HEK293 (cell line): ENCODE measurements around the gene HDHD2.

Experiments
- YY1 ChIP-seq: fragments of 450-650 bp; formaldehyde crosslinking; IDR thresholded peaks from 2 replicates; pipeline ENCODE4 v1.5.1; 2018; ENCODE audit warnings: missing biosample characterization, missing genetic modification characterization
- ZBTB8A ChIP-seq: fragments of 450-650 bp; formaldehyde crosslinking; IDR thresholded peaks from 2 replicates; pipeline ENCODE4 v1.5.1; 2016; ENCODE audit warnings: missing biosample characterization, missing genetic modification characterization
- ZNF140 ChIP-seq: fragments of 450-650 bp; formaldehyde crosslinking; IDR thresholded peaks from 2 replicates; pipeline ENCODE4 v1.5.1; 2016; ENCODE audit warnings: missing biosample characterization, missing genetic modification characterization
- TF ChIP-seq, protein P1 (sequence below): fragments of 450-650 bp; formaldehyde crosslinking; IDR thresholded peaks from 2 replicates; pipeline ENCODE4 v1.5.1; 2016; ENCODE audit warnings: missing biosample characterization, missing genetic modification characterization
- TF ChIP-seq, protein P2 (sequence below): fragments of 450-650 bp; formaldehyde crosslinking; IDR thresholded peaks from 2 replicates; pipeline ENCODE4 v1.5.1; 2016; ENCODE audit warnings: missing biosample characterization, missing genetic modification characterization
- TF ChIP-seq, protein P3 (sequence below): sonication (generic); formaldehyde crosslinking; IDR thresholded peaks from 2 replicates; pipeline ENCODE4 v1.8.1; 2022; ENCODE audit warnings: mild to moderate bottlenecking, moderate library complexity, missing genetic modification reagents

DNA sequence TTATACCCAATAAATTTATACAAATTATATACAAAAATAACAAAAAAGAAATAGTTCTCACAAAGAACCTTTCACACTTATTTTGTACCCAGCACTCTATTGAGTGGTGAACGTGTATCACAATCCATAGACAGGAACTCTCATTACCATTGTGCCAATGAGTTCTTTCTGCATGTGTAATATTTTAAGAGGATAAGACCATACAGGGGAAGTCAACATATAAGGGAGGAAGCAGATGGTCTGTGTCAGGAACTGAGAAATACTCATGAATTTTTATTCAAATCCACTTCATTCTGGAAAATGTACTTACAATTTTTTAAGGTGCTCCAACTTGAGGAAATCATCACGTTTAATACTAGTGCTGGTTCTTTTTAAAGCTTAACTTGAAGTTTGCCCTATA, 87.8 kb downstream of the HDHD2 start:
- TF ChIP-seq, protein P1, sequence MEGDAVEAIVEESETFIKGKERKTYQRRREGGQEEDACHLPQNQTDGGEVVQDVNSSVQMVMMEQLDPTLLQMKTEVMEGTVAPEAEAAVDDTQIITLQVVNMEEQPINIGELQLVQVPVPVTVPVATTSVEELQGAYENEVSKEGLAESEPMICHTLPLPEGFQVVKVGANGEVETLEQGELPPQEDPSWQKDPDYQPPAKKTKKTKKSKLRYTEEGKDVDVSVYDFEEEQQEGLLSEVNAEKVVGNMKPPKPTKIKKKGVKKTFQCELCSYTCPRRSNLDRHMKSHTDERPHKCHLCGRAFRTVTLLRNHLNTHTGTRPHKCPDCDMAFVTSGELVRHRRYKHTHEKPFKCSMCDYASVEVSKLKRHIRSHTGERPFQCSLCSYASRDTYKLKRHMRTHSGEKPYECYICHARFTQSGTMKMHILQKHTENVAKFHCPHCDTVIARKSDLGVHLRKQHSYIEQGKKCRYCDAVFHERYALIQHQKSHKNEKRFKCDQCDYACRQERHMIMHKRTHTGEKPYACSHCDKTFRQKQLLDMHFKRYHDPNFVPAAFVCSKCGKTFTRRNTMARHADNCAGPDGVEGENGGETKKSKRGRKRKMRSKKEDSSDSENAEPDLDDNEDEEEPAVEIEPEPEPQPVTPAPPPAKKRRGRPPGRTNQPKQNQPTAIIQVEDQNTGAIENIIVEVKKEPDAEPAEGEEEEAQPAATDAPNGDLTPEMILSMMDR (tag by site-specific recombination) = no peak
- TF ChIP-seq ZNF140 (tag by site-specific recombination) = no peak
- TF ChIP-seq, protein P2, sequence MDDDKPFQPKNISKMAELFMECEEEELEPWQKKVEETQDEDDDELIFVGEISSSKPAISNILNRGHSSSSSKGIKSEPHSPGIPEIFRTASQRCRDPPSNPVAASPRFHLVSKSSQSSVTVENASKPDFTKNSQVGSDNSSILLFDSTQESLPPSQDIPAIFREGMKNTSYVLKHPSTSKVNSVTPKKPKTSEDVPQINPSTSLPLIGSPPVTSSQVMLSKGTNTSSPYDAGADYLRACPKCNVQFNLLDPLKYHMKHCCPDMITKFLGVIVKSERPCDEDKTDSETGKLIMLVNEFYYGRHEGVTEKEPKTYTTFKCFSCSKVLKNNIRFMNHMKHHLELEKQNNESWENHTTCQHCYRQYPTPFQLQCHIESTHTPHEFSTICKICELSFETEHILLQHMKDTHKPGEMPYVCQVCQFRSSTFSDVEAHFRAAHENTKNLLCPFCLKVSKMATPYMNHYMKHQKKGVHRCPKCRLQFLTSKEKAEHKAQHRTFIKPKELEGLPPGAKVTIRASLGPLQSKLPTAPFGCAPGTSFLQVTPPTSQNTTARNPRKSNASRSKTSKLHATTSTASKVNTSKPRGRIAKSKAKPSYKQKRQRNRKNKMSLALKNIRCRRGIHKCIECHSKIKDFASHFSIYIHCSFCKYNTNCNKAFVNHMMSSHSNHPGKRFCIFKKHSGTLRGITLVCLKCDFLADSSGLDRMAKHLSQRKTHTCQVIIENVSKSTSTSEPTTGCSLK = no peak
- TF ChIP-seq YY1 (tag by site-specific recombination) = no peak
- TF ChIP-seq, protein P3, sequence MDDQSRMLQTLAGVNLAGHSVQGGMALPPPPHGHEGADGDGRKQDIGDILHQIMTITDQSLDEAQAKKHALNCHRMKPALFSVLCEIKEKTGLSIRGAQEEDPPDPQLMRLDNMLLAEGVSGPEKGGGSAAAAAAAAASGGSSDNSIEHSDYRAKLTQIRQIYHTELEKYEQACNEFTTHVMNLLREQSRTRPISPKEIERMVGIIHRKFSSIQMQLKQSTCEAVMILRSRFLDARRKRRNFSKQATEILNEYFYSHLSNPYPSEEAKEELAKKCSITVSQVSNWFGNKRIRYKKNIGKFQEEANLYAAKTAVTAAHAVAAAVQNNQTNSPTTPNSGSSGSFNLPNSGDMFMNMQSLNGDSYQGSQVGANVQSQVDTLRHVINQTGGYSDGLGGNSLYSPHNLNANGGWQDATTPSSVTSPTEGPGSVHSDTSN (CRISPR knock-in tag) = no peak
- no peak for TF ChIP-seq ZBTB8A (tag by site-specific recombination)
